ENCODE results near the gene NEK9. TPM values are rescaled to one million over a fixed set of nuclear protein-coding genes. Genes with fewer than 3 reads are reported as not detected.
A peak's percentile ranks its signal among the peaks of the same experiment; 100 is the strongest.
"Not testable (repeated sequence)": the region's sequence is repeated elsewhere in the genome, so short reads cannot be mapped to it uniquely, and the experiment has no call there.

Gene NEK9
- polyA plus RNA-seq, 10 donors: 66.8 to 101 (median 83.0) TPM

- DNase-seq: peak in 1 of 3 donors; percentile 48
These were observed 20.7 kb upstream of the NEK9 start for GRCh38 chr14:75147423-75148071.

- DNase-seq: peak in 1 of 3 donors; percentile 33
These were observed 18.1 kb upstream of the NEK9 start for GRCh38 chr14:75144944-75145343.

DNA sequence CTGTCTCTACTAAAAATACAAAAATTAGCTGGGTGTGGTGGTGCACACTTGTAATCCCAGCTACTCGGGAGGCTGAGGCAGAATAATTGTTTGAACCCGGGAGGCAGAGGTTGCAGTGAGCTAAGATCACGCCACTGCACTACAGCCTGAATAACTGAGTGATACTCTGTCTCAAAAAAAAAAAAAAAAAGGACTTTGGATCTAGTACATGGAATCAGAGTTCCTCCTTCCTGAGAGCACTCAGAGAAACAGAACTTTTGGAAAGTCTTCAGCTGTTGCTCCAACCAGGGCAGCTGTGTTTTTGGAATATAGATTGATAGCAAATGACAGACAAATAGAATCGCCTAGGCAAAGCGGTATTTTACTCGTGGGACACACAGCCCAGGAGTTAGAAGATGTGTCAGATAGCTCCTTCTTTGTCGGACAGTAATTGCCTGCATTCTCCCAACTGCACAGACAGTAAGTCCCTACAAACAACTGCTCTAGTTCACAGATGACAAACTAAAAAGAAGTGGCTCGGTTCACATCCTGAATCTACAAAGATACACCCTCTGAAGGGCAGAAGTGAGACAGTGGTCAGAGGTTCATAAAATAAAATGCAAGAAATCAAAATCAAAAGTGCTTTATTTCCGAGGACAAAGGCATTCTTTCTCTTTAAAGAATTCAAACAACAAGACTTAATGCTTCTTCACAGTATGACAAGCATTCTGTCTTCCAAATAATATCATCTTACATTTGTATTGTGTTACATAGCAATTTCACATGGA is 17.1 kb upstream of the NEK9 start:
- DNase-seq: no peak

DNA sequence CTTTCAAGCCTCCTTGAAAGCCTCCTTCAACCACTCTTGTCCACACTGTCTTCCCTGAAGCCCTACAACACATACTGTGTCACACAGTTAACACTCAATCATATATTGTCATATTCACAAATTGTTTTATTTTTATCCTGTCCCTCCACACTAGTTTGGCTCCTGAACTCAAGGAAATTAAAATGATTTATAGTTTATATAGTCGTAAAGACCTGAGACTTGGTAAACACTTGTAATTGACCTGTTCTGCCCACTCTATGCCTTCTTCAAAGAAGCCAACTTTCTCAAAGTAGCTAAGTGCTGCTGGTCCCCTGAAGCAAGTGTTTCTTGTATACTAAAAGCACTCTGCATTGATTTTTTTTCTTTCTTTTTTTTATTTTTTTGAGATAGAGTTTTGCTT is 15.6 kb upstream of the NEK9 start:
- no peak for DNase-seq

GRCh38 chr14:75141967-75142366 is 15.1 kb upstream of the NEK9 start:
- peak in 1 of 3 donors; percentile 31 for DNase-seq

DNA sequence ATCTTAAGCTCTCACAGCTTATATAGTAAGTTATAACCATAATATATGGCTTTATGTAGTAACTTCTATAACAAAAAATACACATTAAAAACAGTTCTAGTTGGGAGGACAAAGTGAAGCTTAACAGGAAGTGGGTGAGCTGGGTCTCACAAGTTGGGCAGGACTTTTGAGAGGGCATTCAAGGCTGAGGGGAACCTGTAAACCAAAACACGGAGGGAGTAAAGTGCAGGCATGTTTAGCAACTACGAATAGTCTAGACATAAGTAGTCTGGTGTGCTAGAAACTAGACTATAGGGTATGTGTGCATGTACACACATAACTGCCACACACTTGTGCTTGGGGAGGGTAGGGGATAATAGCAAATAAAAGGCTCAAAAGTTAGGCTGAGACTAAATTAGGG is 14.2 kb upstream of the NEK9 start:
- DNase-seq: no peak

DNA sequence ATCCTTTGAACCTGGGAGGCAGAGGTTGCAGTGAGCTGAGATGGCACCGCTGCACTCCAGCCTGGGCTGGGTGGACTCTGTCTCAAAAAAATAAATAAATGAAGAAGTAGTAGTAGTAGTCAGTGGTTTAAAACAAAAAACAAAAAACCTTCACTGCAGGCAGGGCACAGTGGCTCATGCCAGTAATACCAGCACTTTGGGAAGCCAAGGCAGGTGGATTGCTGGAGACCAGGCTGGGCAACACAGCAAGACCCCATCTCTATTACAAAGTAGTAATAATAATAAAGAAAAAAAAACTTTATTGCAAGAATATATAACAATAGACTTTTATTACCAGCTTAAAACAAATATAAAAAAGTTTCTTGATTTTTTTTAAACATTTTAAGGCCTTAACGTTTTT is 13.8 kb upstream of the NEK9 start:
- no peak for DNase-seq

DNA sequence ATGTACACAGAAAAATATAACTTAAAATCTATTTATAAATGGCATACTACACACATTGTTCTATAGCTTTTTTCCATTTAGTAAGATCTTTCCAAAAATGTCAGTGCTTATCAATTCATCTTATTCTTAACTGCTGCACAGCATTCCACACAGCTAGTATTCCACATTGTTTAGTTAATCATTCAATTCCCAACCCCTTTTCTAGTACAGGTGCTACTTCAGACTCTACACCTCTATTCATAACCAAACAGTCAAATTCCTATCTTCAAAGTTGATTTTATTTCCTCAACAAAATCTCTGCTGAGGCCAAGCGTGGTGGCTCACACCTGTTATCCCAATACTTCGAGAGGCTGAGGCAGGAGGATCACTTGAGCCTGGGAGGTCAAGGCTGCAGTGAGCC is 12.3 kb upstream of the NEK9 start:
- no peak for DNase-seq

DNA sequence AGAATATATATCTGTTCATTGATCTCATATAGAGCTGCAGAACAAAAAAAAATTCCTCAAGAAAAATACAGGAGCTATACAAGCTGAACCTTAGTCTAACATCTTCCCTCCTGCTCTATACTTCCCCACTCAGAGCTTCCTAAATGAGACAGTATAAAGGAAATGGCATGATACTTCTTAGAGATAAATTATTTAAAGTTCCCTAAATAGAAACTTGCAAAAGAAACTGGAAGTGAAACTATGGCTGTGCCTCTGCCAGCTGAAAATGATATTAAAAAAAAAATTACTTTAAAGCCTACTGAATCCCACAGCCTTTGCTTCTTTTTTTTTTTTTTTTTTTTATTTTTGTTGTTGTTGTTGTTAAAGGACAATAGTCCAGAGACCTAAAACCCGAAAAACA is 11.6 kb upstream of the NEK9 start:
- no peak for DNase-seq

GRCh38 chr14:75134644-75135043 is 7.8 kb upstream of the NEK9 start:
- no peak for DNase-seq

DNA sequence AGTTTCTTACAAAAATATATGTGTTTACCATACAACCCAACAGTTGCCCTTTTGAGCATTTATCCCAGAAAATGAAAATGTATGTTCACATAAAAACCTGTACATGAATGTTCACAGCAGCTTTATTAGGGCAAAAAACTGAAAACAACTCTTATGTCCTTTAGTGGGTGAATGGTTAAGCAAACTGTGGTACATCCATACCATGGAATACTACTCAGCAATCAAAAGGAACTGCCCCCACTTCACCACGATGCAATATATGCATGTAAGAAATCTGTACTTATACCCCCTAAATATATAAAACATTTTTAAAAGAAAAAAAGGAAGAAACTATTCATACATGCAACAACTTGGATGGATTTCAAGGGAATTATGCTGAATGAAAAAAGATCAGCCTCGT is 6.7 kb upstream of the NEK9 start:
- DNase-seq: no peak

GRCh38 chr14:75132382-75133086 is 5.7 kb upstream of the NEK9 start:
- peak; percentile 71 to 87 (median 80) for DNase-seq

DNA sequence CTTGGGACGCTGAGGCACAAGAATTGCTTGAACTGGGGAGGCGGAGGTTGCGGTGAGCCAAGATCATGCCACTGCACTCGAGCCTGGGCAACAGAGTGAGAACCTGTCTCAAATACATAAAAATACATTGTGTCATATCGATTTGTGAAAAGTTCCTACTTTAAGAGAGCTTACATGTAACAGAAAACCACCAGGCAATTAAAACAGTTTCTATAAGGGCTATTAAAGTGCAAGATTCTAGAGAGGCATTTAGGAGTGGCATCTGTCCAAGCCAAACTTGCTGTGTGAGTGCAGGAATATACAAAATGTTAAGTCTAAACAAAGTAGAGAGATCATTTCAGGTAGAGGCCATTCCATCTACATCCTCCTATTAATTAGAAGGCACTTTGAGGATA is 1.7 kb upstream of the NEK9 start:
- no peak for DNase-seq

DNA sequence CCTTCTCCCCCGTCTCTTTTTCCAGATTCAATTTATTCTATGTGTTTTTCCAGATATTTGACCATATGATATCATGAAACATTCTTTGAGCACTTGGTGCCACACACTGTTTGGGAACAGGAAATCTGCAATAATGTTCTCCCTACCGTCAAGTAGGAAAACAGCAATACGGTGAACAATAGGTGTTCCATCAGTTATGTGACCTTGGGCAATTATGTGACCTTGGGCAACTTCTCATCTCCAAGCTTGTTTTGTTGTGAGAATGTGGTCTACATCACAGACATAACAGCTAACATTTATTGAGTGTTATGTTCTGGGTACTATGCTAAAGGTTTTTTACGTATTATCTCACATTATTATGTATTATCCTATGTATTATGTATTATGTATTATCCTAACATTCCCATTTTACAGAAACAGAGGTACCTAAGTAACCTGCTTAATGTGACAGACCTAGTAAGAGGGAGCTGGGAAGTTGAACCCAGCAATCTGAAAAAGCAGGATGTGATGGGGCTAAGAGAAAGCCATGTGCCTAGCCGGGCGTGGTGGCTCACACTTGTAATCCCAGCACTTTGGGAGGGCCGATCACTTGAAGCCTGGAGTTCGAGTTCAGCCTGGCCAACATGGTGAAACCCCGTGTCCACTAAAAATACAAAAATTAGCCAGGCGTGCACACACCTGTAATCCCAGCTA is 1.2 kb upstream of the NEK9 start:
- peak in 1 of 3 donors; percentile 21 for DNase-seq

DNA sequence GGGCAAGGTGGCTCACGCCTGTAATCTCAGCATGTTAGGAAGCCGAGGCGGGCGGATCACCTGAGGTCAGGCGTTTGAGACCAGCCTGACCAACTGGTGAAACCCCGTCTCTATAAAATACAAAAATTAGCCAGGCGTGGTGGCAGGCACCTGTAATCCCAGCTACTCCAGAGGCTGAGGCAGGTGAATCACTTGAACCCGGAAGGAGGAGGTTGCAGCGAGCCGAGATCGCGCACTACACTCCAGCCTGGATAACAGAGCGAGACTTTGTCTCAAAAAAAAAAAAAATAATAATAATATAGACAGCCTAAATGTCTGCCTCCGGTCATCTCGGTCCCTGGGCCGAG is 599 bp upstream of the NEK9 start:
- not testable (repeated sequence) for DNase-seq

GRCh38 chr14:75126121-75126544 is 715 bp downstream of the NEK9 start:
- DNase-seq: no peak

GRCh38 chr14:75125617-75126016 is 1.2 kb downstream of the NEK9 start:
- DNase-seq: no peak

- DNase-seq: no peak
These were observed 2.9 kb downstream of the NEK9 start for GRCh38 chr14:75123991-75124390.

DNA sequence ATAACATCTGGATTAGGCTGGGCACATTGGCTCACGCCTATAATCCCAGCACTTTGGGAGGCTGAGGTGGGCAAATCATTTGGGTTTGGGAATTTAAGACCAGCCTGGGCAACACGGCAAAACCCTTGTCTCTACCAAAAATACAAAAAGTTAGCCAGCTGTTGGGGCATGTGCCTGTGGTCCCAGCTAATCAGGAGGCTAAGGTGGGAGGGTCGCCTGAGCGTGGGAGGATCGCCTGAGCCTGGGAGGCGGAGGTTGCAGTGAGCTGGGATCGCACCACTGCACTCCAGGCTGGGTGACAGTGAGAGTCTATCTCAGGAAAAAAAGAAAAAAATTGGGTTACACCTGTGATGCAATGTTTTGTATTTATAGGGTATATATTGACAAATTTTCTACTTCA is 5.3 kb downstream of the NEK9 start:
- DNase-seq: no peak

DNA sequence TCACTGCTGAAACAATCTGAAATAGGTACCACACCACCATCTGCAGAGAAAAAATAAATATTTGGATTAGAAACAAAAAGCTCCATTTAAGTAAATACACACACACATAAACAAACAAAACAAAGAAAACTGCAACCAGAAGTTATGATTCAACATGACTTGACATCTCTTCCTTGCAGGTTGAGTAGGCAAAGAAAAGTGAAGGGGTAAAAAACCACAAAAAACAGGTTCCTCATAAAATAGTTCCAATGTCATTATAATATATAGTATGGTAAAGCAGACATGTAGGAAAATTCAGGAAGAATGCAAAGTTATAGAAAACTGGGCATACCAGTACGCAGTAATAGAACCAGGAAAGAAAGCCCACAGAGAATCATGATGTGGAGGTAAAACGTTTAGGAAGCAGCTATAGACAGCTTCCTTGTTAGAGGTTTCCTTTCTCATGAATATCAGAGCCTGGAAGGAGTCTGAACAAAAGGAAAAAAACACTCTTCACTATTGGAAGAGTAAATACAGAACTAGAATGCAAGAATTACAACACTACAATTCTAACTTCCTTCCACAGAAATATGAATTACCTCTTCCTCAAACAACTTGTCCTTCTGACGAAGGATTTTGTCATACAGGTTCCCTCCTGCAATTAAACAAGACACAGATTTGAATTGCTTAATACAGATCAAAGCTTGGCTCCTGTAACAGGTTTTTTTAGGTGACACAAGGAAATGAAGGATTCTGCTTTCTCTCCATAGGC is 6.1 kb downstream of the NEK9 start:
- DNase-seq: no peak

DNA sequence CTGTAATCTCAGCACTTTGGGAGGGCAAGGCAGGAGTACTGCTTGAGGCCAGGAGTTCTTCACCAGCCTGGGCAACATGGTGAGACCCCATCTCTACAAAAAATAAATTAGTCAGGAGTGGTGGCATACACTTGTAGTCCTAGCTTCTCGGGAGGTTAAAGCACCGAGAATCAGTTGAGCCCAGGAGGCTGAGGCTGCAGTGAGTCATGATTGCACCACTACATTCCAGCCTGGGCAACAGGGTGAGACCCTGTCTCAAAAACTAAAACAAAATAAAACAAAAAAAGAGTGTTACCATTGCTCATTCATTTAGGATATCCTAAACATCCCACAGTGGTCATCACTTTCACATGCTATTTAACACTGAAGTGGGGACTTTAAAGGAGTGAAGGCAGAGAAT is 7.8 kb downstream of the NEK9 start:
- no peak for DNase-seq

Measured in muscle of back (tissue), 11 donors.